Measurements from ENCODE around the gene HNF1B.
A peak's percentile ranks its signal among the peaks of the same experiment; 100 is the strongest.
"Not testable (repeated sequence)": the region's sequence is repeated elsewhere in the genome, so short reads cannot be mapped to it uniquely, and the experiment has no call there.

Gene HNF1B, protein sequence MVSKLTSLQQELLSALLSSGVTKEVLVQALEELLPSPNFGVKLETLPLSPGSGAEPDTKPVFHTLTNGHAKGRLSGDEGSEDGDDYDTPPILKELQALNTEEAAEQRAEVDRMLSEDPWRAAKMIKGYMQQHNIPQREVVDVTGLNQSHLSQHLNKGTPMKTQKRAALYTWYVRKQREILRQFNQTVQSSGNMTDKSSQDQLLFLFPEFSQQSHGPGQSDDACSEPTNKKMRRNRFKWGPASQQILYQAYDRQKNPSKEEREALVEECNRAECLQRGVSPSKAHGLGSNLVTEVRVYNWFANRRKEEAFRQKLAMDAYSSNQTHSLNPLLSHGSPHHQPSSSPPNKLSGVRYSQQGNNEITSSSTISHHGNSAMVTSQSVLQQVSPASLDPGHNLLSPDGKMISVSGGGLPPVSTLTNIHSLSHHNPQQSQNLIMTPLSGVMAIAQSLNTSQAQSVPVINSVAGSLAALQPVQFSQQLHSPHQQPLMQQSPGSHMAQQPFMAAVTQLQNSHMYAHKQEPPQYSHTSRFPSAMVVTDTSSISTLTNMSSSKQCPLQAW

DNA sequence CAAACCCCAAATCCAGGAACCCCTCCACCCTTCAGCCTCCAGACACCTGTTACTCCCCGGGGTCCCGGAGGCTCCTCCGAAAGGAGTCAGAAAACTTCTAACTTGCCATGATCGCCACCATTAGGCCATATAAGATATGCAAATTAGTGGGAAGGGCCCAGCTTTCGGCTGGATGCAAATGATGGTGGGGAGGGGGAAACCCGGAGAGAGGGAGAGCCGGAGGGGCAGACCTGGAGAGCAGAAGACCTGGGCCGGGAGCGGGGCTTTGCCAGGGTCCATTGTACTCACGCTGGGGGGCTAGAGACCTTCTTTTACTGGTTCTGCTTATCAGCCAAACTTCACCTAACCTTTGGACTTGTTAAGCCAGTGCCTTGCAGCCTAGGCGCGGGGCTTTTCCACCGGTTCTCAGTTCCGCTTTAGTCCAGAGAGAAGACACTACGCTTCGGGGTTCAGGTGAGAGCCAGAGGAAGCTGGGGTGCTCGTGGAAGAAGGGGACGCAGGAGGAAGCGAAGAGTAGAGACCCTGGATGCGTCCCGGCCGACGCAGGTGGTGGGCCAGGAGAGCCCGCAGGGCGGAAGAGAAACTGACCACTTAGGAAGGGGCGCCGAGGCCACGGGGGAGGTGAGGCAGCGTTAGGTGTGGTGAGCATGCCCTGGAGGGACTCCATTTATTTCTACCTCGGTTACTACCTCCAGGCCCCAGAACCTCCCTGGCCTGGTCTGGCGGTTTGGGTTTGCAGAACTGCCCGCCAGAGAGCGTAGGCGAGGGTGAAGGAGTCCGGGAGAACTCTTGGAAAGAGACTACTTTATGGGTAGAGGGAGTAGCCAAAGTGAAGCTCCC is at the start of gene HNF1B:
Gene HNF1B, minus strand, starts transcription at position 99 of the 840 bp plus-strand sequence. CDS start 175 bp downstream, outside the sequence.
- no peak for DNase-seq

DNA sequence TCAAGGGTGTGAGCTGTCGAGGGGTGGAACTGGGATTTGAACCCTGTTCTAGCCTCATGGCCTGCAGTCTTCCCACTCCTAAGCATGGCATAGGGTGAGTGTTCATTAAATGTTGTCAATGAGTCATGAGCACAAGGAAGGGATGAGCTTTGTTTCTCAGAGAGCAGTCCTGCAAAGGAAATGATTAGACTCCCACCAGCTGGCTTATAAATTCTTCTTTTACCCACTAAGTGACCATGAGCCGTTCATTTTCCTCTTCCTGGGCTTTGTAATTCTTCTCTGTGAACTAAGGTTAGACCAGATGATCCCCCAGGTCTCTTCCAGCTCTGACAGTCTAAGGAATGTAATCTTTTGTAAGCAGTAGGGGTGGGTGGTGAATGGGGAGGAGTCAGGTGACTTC is 47.9 kb upstream of the HNF1B start:
- no peak for DNase-seq

DNA sequence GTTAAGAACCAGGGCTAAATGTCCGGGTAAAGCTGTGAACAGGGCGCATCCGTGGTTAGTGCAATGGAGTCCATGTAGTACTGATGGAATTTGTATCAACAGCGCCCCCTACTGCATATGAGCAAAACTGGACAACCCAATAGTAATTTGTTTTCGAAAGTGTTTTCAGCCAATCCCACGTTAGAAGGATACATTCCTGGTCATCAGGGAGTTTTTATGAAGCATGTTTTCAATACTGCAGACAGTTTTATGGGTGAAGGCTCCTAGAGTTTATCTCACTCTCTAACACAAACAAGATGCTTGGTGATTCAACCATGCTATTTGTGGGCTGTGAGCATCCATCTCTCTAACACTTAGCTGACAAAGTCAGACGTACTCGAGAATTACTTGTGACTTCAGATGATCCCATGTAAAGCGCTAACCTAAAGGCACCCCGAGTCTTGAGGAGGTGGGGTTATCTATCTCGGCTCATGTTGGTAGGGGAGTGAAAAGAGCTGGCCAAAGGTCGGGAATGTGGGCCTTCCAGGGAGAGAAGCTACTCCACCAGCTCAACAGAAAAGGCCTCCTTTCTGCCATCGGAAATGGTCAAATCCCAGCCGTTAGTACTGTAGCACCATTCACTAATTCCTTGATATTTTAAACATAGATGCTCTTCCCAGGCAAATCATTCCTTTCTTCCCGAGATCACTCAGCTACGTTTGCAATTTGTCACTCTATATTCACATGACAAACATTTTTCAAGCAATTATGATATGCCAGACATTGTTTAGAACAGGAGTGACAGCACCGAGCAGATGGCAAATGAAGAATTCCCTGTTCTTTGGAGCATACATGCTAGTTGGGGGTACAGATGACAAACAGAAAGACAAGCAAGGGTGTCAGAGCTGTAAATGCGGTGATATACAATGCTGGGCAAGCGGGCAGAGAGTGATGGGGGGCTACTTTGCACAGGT is 46.9 kb upstream of the HNF1B start:
- DNase-seq = no peak

DNA sequence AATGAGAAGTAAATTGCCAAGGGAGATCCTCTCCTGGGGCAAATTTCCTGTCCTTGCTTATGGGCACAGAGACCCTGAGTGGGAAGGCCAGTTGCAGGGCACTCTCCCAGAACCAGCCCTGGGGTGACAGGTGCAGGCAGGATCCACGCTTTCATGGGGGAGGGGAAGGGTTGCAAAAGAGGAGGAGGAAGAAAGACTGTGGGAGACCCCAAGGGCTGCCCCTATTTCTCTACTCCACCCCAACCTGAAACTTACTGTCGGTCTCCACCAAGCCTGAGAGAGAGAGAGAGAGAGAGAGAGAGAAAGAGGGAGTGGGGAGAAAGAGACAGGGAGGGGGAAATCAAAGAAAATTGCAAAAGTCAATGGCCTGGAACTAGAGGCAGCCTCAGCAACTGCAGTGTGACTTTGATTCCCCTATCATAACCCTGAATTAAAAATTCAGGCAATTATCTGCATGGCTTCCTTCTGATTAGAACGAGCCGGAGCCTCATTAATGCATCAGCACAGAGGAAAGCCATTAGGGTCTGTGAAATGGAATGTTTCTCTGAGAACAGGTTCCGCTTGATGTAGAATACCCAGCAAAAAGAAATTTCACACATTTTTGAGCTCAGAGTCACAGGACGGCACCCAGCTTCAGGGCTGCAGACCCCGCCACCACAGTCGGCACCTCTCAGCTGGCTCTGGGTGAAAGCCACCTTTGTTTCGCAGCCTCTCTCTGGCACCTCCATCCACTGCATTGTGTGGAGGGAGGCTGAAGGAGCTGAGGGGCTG is 45.1 kb upstream of the HNF1B start:
- DNase-seq = no peak

DNA sequence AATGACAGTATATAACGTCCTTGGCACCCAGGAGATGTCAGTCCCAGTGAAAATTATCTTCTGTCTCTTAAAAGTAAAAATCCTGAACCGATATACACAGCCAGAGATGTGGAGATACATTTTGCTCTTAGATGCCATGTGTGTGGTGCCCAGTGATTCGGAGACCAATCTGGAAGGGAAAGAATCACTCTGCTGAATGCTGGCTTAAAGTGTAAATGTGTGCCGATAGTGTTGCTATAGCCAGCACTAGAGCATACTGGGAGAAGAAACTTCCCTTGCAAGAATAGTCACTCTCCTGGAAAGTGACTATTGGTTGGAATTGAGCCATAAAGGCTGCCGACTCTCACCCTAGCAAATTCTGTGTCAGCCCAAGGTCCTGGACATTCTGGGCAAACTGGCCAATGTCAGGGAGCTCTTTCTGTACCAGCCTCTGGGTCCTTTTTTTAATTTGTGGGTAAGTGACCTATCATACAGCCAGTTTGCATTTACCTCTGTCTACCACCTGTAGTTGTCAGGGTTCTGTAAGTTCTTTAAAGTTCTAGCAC is 44.2 kb upstream of the HNF1B start:
- no peak for DNase-seq

DNA sequence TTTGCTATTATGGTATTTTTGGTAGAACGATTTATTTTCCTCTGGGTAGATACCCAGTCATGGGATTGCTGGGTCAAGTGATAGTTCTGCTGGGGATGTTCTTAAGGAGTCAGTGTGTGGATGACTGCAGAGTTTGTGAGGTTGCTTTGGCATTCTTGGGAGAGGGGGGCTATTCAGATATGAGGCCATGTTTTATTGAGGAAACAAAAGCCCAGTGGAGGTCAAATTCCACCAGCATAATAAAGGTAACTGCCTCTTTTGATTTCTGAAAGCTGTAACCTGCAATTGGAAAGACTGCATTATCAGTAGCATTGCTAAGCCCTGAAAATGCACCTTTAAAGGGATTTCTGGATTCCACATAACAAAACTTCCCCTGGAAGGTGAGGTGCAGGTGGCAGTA is 43.7 kb upstream of the HNF1B start:
- no peak for DNase-seq

DNA sequence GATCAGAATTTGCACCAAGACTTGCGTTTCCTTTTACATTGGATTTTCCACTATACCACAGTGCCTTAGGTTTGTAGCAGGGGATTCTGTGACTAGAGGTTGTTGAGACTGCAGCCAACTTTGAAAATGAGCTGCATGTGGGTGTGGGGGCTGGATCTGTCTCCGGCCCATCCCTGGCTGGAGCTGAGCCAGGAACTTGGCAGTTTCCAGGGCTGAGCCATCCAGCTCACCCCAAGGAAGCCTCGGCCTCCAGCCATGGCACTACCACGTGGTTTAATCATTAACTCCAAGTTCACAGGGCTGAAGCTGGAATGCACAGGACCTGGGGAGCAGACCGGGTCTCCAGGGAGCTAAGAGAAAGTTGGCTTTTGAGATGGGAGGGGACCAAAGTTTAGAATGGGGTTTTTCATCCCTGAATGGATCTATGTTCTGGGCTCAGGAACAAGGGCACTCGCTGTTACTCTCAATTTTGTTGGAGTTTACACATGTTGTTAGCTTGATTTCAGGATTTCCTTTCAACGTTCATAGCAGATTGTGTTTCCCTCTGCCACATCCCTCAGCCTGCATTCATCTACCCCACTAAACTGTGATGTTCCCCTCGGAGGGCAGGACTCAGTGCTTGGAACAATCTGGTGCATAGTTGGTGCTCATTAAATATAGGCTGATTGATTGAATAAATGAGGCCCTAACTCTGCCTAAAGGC is 42.3 kb upstream of the HNF1B start:
- DNase-seq = no peak

DNA sequence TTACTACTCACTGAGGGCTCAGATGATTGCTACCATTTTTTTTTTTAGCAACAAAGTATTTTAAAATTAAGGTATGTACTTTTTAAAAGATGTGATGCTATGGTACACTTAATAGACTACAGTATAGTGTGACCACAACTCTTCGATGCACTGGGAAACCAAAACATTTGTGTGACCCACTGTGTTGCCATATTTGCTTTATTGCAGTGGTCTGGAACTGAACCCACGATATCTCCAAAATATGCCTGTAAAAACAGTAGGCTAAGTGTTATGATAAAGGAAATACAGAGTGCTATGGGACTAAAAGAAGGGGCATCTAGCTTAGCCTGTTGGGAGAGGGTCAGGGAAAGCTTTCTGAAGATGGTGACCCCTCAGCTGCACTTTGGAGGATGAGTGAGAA is 41.6 kb upstream of the HNF1B start:
- DNase-seq = no peak

DNA sequence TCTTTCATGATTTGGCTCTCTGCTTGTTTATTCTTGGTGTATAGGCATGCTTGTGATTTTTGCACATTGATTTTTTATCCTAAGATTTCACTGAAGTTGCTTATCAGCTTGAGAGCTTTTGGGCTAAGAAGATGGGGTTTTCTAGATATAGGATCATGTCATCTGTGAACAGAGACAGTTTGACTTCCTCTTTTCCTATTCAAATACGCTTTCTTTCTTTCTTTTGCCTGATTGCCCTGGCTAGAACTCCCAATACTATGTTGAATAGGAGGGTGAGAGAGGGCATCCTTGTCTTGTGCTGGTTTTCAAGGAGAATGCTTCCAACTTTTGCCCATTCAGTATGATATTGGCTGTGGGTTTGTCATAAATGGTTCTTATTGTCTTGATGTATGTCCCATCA is 37.6 kb upstream of the HNF1B start:
- DNase-seq = not testable (repeated sequence)

DNA sequence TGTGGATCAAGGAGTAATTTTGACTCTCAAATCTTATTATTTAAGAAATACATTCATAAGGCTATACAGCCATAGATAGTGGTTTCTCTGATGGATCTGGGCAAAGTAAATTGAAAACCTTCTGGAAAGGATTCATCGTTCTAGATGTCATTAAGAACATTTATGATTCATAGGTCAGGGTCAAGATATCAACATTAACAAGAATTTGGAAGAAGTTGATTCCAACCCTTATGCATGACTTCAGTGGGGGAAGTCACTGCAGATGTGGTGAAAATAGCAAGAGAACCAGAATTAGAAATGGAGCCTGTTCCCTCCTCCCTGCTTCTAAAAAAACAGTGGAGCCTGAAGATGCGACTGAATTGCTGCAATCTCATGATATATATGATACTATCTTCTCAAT is 36.6 kb upstream of the HNF1B start:
- no peak for DNase-seq

DNA sequence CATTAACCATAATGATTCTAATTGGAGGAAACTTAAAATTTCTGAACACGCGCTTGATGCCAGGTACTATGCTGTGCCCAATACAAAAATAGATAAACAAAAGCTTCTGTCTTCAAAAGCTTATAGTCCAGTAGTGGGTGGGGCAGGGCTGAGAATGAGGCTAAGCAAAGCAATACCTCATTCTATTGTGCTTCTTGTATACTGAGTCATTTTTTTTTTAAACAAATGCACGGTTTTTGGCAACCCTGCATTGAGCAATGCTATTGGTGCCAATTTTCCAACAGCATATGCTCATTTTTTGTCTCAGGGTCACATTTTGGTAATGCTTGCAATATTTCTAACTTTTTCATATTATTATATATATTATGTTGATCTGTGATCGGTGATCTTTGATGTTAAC is 34.7 kb upstream of the HNF1B start:
- DNase-seq = no peak

DNA sequence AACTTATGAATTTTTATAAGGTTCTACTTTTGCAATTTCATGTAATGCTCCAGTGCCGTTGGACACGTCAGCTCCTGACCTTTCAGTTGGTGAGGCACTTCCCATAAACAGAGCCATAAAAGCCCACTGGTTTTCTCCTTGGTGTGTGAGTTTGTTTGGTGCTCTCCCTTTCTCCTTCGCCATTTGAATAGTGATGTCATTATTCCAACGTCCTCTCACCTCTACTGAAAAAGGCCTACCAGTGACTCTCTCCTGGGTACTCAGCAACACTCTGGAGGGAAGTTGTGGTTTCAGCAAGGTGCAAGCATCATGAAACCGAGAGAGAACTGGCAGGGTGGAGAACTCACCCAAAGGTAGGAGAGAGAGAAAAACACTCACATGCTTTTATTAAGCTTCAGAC is 29.6 kb upstream of the HNF1B start:
- DNase-seq = no peak

DNA sequence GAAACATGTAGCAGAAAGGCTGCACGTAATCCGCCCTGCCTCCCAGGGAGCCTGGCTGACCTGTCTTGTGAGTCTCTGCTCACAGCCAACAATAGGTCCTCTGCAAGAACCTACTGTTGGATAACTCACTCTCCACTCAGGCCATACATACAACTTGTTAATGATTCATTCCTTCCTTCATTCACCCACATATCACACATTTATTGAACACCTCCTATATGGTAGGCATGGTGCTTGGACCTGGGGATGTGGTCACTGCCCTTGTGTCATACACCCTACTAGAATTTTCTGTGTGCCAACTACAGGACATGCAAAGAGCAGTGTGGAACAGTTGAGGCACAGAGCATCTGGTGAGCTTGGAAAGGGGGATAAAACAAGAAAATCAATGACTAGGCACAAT is 28.1 kb upstream of the HNF1B start:
- DNase-seq = no peak

DNA sequence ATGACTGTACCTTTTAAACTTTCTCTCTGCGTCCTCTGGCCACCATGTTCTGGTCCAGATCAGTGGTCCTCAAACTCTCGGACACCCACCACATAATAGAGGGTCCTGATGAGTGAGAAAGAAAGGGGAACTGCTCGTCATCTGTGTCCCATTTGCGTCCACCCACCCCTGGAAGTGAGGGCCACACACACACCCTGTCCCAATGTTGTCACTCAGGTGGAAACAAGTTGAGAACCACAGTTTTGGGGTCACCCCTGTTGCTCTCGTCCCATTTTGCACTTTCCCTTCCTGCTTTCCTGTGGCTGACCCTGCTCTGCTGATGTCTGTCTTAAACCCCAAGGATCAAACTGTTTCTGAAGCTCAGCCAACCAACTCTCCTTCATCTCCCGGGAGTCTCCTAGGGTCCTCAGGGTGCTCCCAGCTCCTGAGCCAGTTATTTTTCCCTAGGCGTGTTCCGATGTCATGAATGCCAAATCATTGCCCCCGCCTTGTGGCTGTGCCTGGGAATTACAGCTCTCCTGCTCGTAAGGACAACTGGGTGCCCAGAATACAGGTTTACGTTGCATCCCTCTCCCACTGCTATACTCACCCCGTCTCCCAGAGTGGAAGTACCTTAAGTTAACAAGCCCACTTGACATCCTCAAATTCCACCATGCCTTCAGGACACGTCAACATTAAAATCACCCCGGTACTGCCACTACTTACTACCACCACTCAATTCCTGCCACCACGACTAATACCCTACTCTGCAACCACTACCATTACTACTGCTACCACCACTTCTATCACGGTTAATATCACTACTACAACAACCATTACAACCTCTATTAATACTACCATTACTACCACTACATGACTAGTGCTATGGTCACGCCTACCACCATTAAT is 26.0 kb upstream of the HNF1B start:
- DNase-seq = peak; percentile 10

DNA sequence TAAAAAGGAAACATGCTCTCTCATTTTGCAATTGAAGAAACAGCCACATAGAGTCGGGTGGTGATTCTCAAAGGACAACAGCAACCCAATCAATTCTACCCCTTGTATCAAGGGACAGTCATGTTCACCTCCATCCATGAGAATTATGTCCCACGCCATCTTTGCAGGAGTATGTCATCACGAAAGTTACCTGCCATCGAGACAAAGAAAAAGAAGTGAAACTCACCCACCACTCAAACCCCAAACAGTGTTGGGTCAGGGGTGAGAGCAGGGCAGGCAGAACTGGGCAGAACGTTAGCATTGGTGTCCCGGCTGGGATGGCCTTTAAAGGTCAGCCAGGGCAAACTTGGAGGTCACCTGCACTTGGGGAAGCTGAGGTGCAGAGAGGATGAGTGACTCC is 24.2 kb upstream of the HNF1B start:
- DNase-seq = no peak

DNA sequence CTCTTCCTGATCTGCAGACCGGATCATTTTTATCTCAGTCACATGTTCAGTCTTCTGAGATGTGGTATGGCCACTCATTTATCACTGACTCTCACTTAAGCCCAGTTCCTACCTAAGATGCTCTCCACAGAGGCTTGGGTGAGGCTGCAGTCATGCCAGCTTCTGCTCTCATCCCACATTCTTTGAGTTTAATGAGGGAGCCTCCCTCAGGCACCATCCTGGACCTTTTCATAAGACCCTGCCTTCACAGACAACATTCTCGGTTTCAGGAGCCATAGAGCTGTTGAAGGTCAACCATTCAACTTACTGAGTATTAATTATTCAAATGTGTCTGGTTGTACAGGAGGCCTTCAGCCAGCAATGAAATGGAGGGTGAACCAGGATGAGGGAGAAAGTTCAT is 23.6 kb upstream of the HNF1B start:
- no peak for DNase-seq

DNA sequence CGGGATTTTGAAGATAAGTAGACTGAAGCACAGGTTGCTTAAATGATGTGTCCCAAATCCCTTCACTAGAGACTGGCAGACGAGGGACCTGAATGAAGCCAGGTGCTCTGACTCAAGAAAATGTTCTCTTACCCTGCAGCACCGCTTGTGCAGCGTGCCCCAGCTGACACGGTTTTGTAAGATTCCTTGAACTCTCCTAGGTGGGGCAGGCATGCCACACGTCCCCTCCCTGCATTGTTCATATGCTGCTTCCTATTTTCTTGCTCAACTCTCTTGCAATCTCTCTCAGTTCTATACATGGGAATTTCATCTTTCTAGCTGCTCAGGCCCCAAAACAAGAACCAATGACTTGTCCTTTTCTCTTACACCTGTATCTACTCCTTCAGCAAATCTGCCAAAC is 22.1 kb upstream of the HNF1B start:
- no peak for DNase-seq

DNA sequence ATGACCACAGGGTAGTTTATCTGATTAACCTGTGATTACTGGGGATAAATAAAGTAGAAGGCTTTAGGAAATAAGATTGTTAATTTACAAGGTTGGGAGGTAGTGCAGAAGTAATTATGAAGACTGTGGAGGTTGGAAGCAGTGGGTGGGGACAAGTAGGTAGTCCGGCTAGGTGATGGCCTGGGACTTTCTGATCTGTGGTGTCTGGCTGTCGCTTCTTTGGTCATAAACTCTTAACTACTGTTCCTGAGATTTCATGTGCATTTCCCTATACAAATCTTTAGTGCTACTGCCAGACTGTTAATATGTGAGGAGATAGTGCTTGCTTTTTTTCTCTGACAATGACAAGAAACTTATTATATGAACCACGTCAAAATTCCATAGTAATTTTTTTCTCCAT is 19.5 kb upstream of the HNF1B start:
- DNase-seq = no peak

DNA sequence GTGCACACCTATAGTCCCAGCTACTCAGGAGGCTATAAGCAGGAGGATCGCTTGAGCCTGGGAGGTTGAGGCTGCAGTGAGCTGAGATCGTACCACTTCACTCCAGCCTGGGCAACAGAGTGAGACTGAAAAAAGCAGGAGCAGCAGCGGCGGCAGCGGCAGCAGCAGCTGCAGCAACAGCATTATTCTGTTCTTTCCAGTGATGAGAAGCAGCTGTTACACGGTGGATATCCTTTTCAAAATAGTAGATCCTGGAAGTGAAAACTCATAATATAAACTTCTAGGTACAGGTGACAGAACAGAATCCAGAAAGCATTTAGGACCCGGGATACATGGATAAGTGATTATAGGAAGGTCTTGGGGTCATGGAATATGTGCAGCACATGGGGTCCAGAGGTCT is 17.8 kb upstream of the HNF1B start:
- no peak for DNase-seq

DNA sequence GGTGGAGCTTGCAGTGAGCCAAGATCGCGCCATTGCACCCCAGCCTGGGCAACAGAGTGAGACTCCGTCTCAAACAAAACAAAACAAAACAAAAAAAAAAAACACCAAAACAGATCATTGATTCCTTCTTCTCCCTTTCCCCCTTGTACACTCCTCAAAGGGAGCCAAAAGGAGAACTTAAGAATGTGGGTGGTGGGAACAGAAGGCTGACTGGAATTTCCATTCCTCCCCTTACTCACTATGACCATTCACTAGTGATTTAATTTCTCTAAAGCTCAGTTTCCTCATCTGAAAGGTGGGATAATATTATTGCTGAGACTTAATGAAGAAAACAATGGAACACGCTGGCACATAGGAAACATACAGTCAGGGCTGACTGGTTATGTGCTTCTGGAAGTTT is 17.1 kb upstream of the HNF1B start:
- no peak for DNase-seq
